Forelimb muscle (tissue), 1 donor: ENCODE data around the gene SAMD4B. TPM values are rescaled to one million over a fixed set of nuclear protein-coding genes. Genes with fewer than 3 reads are reported as not detected.
"Not testable (repeated sequence)": the region's sequence is repeated elsewhere in the genome, so short reads cannot be mapped to it uniquely, and the experiment has no call there.

Experiments
- DNase-seq: peaks from one replicate; pipeline ENCODE4 v3.0.0-alpha.2; 2013; ENCODE audit warnings: low read depth
- polyA plus RNA-seq: library from polyadenylated mRNA; unstranded; fragments of 120-200 nt; gene quantifications from one replicate; pipeline ENCODE4 v1.2.1, GENCODE V29; 2013; ENCODE audit not compliant: insufficient read length

Gene SAMD4B
- polyA plus RNA-seq, 1 donor = 79.3 TPM

GRCh38 chr19:39334444-39334976 is 7.7 kb upstream of the SAMD4B start:
- no peak for DNase-seq

GRCh38 chr19:39335168-39335548 is 7.1 kb upstream of the SAMD4B start:
- DNase-seq = no peak

GRCh38 chr19:39336483-39336882 is 5.7 kb upstream of the SAMD4B start:
- DNase-seq = no peak

- no peak for DNase-seq
Observed at GRCh38 chr19:39339674-39340073, 2.5 kb upstream of the SAMD4B start.

GRCh38 chr19:39340156-39340555 is 2.1 kb upstream of the SAMD4B start:
- DNase-seq = not testable (repeated sequence)

- DNase-seq = no peak
Observed at GRCh38 chr19:39341129-39341718, 997 bp upstream of the SAMD4B start.

GRCh38 chr19:39342647-39343305 is 555 bp downstream of the SAMD4B start:
- DNase-seq = no peak

- no peak for DNase-seq
Observed at GRCh38 chr19:39345956-39346355, 3.7 kb downstream of the SAMD4B start.

- no peak for DNase-seq
Observed at GRCh38 chr19:39347332-39348164, 5.3 kb downstream of the SAMD4B start.

- DNase-seq = no peak
Observed at GRCh38 chr19:39349326-39349725, 7.1 kb downstream of the SAMD4B start.

- no peak for DNase-seq
Observed at GRCh38 chr19:39350156-39350555, 7.9 kb downstream of the SAMD4B start.

GRCh38 chr19:39351537-39352064 is 9.4 kb downstream of the SAMD4B start:
- no peak for DNase-seq

GRCh38 chr19:39352381-39353255 is 10.4 kb downstream of the SAMD4B start:
- DNase-seq = no peak

- DNase-seq = no peak
Observed at GRCh38 chr19:39355253-39355652, 13.0 kb downstream of the SAMD4B start.

- no peak for DNase-seq
Observed at GRCh38 chr19:39356073-39356472, 13.9 kb downstream of the SAMD4B start.

- DNase-seq = no peak
Observed at GRCh38 chr19:39356647-39357046, 14.4 kb downstream of the SAMD4B start.

GRCh38 chr19:39359026-39359425 is 16.8 kb downstream of the SAMD4B start:
- DNase-seq = no peak

GRCh38 chr19:39360599-39360998 is 18.4 kb downstream of the SAMD4B start:
- no peak for DNase-seq

- no peak for DNase-seq
Observed at GRCh38 chr19:39362682-39363657, 20.7 kb downstream of the SAMD4B start.

- DNase-seq = no peak
Observed at GRCh38 chr19:39363901-39364457, 21.8 kb downstream of the SAMD4B start.
